Stimulated activated CD4-positive, alpha-beta T cell treated with anti-CD3 and anti-CD28 coated beads, Interleukin-1b, Interleukin-23, amount 100 ng/mL, for 24 hours (primary cell): Measurements from ENCODE around the gene DHFR2.

Experiments
- DNase-seq, 4 experiments: peaks; one replicate each; pipeline ENCODE4 v3.0.0-alpha.2; 2020; ENCODE audit warnings: low read depth in 4 of 4, low spot score in 1 of 4

DHFR2 gene

GRCh38 chr3:94008253-94008652, 54.5 kb downstream of the DHFR2 start:
- no peak for DNase-seq
